Measurements from ENCODE around the gene HDAC8. TPM values are rescaled to one million over a fixed set of nuclear protein-coding genes. Genes with fewer than 3 reads are reported as not detected.
"Not testable (repeated sequence)": the region's sequence is repeated elsewhere in the genome, so short reads cannot be mapped to it uniquely, and the experiment has no call there.

The HDAC8 gene
- total RNA-seq, result 10 to 100 TPM; 23.6 to 23.8 TPM

DNA sequence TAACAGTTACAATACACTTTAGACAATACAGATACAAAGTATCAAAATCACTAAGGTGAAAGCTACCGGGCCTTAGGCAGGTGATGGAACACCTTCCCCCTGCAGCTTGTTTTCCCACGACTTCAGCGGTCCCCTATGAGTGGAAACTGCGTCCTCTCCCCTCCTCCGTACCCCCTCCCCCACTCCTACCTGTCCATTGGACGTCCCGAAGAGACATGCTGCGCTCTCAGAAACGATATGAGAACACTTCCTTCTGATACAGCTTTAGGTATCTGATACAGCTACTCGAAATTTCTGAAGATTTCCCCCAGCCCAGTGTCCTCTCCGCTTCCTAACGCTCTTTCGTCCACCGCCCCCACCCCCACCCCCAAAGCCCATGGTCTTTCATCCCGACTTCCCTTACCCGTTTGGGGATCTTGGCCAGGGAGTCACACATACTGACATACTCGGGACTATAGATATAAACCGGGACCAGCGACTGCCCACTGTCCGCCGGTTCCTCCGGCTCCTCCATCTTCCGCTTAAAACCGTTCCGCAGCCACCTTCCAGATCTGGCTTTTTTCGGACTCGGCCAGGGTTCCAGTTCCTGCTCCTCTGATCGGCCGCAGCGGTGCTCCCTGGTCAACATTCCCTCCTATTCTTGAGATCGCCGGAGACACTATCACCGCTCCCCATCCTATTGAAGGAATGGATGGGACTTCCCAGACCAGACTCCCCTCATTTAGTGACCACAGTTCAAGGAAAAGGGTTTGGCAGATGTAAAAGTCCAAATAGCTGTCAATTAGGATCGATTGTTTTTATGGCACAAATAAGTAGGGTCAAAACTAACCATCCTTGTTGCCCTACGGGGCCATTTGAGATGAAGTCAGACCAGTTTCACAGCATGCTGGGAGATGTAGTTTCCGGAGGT is at the start of gene HDAC8:
HDAC8 (minus strand) TSS at position 596 of the 910 bp plus-strand sequence; CDS start at position 514, 82 bp downstream.
- H3K9me3 Mint-ChIP-seq (ENCODE audit: insufficient read depth), result no peaks in the 10 kb centered on the region
- peak; percentile 88 for ATAC-seq
- DNase-seq, result peak; percentile 69
- H3K4me3 Mint-ChIP-seq, result peak within 1 kb of the TSS; percentile 87
- CTCF ChIA-PET, result no interaction called here
- peaks cover 14% of the 10 kb centered on the region for H3K27me3 Mint-ChIP-seq (ENCODE audit: low read depth)
- peaks cover 10% of the 10 kb centered on the region for H3K36me3 Mint-ChIP-seq (ENCODE audit: low read depth)
- peaks cover 13% of the 10 kb centered on the region for H3K4me1 Mint-ChIP-seq (ENCODE audit: low read depth)
- peak within 1 kb of the TSS; percentile 85 for H3K27ac Mint-ChIP-seq
- POLR2A ChIA-PET, result interaction anchor here (0.7 to 1.0 kb wide), 2 partner anchors 142 to 334 kb away, joined by 3 read pairs; partner anchors contain the start of genes ERCC6L and PHKA1

GRCh38 chrX:72621625-72622485 is 49.2 kb upstream of the HDAC8 start:
- no peak for DNase-seq
- CTCF ChIA-PET, result no interaction called here
- POLR2A ChIA-PET, result no interaction called here
- no peak for ATAC-seq
- H3K27me3 Mint-ChIP-seq (ENCODE audit: low read depth), result no peaks in the 10 kb centered on the region
- H3K9me3 Mint-ChIP-seq (ENCODE audit: insufficient read depth), result no peaks in the 10 kb centered on the region
- no peak overlapping the region for H3K4me3 Mint-ChIP-seq
- peaks cover 2% of the 10 kb centered on the region for H3K36me3 Mint-ChIP-seq (ENCODE audit: low read depth)
- H3K27ac Mint-ChIP-seq, result no peak overlapping the region
- peaks cover 13% of the 10 kb centered on the region for H3K4me1 Mint-ChIP-seq (ENCODE audit: low read depth)

GRCh38 chrX:72621163-72621562 is 48.5 kb upstream of the HDAC8 start:
- peaks cover 3% of the 10 kb centered on the region for H3K36me3 Mint-ChIP-seq (ENCODE audit: low read depth)
- no peaks in the 10 kb centered on the region for H3K9me3 Mint-ChIP-seq (ENCODE audit: insufficient read depth)
- no peak overlapping the region for H3K27ac Mint-ChIP-seq
- peaks cover 13% of the 10 kb centered on the region for H3K4me1 Mint-ChIP-seq (ENCODE audit: low read depth)
- no peak overlapping the region for H3K4me3 Mint-ChIP-seq
- CTCF ChIA-PET, result no interaction called here
- H3K27me3 Mint-ChIP-seq (ENCODE audit: low read depth), result no peaks in the 10 kb centered on the region
- no peak for DNase-seq
- no peak for ATAC-seq
- POLR2A ChIA-PET, result no interaction called here

- peaks cover 13% of the 10 kb centered on the region for H3K4me1 Mint-ChIP-seq (ENCODE audit: low read depth)
- ChIA-PET POLR2A (no interaction called here), CTCF (no interaction called here)
- peak overlapping the region; percentile 23 for H3K4me3 Mint-ChIP-seq
- peaks cover 3% of the 10 kb centered on the region for H3K36me3 Mint-ChIP-seq (ENCODE audit: low read depth)
- ATAC-seq, result no peak
- H3K27ac Mint-ChIP-seq, result no peak overlapping the region
- H3K9me3 Mint-ChIP-seq (ENCODE audit: insufficient read depth), result no peaks in the 10 kb centered on the region
- no peaks in the 10 kb centered on the region for H3K27me3 Mint-ChIP-seq (ENCODE audit: low read depth)
- DNase-seq, result no peak
These were observed 48.0 kb upstream of the HDAC8 start for GRCh38 chrX:72620550-72621145.

DNA sequence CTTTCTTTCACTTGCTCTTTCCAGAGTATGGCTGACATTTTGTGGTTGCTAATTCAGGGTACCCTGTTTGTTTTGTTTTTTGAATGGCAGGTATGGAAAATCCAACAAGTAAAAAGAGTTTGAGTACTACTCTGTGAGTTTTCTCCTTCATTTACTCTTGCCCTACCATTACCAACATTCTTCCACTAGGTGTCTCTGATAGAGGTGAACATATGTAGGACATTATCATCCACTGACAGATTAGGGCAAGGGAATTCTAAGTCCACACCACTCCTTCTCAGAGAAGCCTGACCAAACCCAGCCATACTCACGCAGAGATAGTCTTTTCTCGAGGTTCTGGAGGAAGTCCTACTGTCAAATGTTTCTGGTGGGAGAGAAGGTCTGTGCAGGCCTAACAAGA is 36.7 kb upstream of the HDAC8 start:
- no peaks in the 10 kb centered on the region for H3K9me3 Mint-ChIP-seq (ENCODE audit: insufficient read depth)
- ATAC-seq (no peak), DNase-seq (no peak)
- CTCF ChIA-PET, result no interaction called here
- no peaks in the 10 kb centered on the region for H3K36me3 Mint-ChIP-seq (ENCODE audit: low read depth)
- no peaks in the 10 kb centered on the region for H3K4me1 Mint-ChIP-seq (ENCODE audit: low read depth)
- no peak overlapping the region for H3K27ac Mint-ChIP-seq
- no peaks in the 10 kb centered on the region for H3K27me3 Mint-ChIP-seq (ENCODE audit: low read depth)
- no peak overlapping the region for H3K4me3 Mint-ChIP-seq
- POLR2A ChIA-PET, result no interaction called here

- H3K9me3 Mint-ChIP-seq (ENCODE audit: insufficient read depth), result no peaks in the 10 kb centered on the region
- peaks cover 4% of the 10 kb centered on the region for H3K4me1 Mint-ChIP-seq (ENCODE audit: low read depth)
- ATAC-seq (no peak), DNase-seq (no peak)
- H3K27me3 Mint-ChIP-seq (ENCODE audit: low read depth), result no peaks in the 10 kb centered on the region
- CTCF ChIA-PET, result interaction anchor here (1.4 kb wide), 1 partner anchor 61 kb away, joined by 3 read pairs; no protein-coding TSS in a partner anchor
- no peak overlapping the region for H3K27ac Mint-ChIP-seq
- H3K36me3 Mint-ChIP-seq (ENCODE audit: low read depth), result no peaks in the 10 kb centered on the region
- POLR2A ChIA-PET, result no interaction called here
- H3K4me3 Mint-ChIP-seq, result no peak overlapping the region
These were observed 32.1 kb upstream of the HDAC8 start for GRCh38 chrX:72604705-72605104.

- H3K27me3 Mint-ChIP-seq (ENCODE audit: low read depth), result no peaks in the 10 kb centered on the region
- H3K9me3 Mint-ChIP-seq (ENCODE audit: insufficient read depth), result no peaks in the 10 kb centered on the region
- no peak overlapping the region for H3K27ac Mint-ChIP-seq
- ChIA-PET CTCF (interaction anchor here (1.4 kb wide), 1 partner anchor 62 kb away, joined by 3 read pairs; no protein-coding TSS in a partner anchor), POLR2A (no interaction called here)
- DNase-seq, result no peak
- H3K4me3 Mint-ChIP-seq, result no peak overlapping the region
- peaks cover 4% of the 10 kb centered on the region for H3K4me1 Mint-ChIP-seq (ENCODE audit: low read depth)
- no peaks in the 10 kb centered on the region for H3K36me3 Mint-ChIP-seq (ENCODE audit: low read depth)
- no peak for ATAC-seq
These were observed 31.5 kb upstream of the HDAC8 start for GRCh38 chrX:72604112-72604511.

DNA sequence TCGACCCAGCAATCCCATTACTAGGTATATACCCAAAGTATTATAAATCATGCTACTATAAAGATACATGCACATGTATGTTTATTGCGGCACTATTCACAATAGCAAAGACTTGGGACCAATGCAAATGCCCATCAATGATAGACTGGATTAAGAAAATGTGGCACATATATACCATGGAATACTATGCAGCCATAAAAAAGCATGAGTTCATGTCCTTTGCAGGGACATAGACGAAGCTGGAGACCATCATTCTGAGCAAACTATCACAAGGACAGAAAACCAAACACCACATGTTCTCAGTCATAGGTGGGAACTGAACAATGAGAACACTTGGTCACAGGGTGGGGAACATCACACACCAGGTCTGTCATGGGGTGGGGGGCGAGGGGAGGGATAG is 18.4 kb upstream of the HDAC8 start:
- H3K4me3 Mint-ChIP-seq; H3K9me3 Mint-ChIP-seq (ENCODE audit: insufficient read depth); H3K36me3 Mint-ChIP-seq (ENCODE audit: low read depth); H3K4me1 Mint-ChIP-seq (ENCODE audit: low read depth); ATAC-seq; POLR2A ChIA-PET; DNase-seq; CTCF ChIA-PET; H3K27me3 Mint-ChIP-seq (ENCODE audit: low read depth); H3K27ac Mint-ChIP-seq: not testable (repeated sequence)

- Mint-ChIP-seq H3K27ac (no peak overlapping the region), H3K27me3 (ENCODE audit: low read depth) (no peaks in the 10 kb centered on the region), H3K4me3 (no peak overlapping the region), H3K9me3 (ENCODE audit: insufficient read depth) (no peaks in the 10 kb centered on the region), H3K36me3 (ENCODE audit: low read depth) (no peaks in the 10 kb centered on the region), H3K4me1 (ENCODE audit: low read depth) (no peaks in the 10 kb centered on the region)
- POLR2A ChIA-PET, result no interaction called here
- DNase-seq, result no peak
- ATAC-seq, result no peak
- CTCF ChIA-PET, result no interaction called here
These were observed 11.5 kb upstream of the HDAC8 start for GRCh38 chrX:72584163-72584562.

DNA sequence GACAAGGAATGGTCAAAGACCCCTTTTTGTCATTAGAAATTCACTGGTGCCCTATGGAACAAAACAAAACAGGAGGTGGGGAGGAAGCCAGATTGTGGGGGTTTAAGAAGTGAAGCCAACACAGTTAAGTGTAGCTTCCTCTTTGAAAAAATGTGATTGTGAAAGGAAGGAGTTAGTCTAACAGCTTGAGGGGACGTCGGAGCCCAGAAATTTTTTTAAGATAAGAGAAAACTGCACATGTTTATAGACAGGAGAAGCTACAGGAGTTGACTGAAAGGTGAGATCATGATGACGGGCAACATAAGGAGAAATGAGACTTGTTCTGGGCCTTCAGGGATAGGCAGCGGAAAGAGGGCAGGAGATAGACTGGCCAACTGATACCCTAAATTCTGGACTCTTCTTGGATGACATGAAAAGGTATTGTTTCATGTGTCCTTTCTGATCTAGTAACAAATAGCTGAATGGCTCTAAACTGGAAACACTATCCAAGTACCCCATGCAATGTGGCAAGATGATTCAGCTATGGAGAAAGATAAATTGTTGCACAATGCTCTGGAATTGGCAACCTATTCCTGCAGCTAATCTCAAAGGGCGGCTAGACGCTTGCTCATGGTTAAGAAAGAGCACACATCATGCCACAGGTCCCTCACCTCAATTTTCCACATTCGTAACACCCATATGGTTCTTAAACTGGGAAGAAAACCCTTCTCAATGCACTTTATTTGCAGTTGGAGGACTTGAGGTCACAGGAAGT is 3.7 kb upstream of the HDAC8 start:
- Mint-ChIP-seq H3K9me3 (ENCODE audit: insufficient read depth) (no peaks in the 10 kb centered on the region), H3K4me1 (ENCODE audit: low read depth) (peaks cover 8% of the 10 kb centered on the region), H3K27ac (no peak overlapping the region), H3K27me3 (ENCODE audit: low read depth) (peaks cover 14% of the 10 kb centered on the region), H3K36me3 (ENCODE audit: low read depth) (no peaks in the 10 kb centered on the region), H3K4me3 (no peak overlapping the region)
- ATAC-seq, result no peak
- POLR2A ChIA-PET, result no interaction called here
- CTCF ChIA-PET, result no interaction called here
- DNase-seq, result no peak

DNA sequence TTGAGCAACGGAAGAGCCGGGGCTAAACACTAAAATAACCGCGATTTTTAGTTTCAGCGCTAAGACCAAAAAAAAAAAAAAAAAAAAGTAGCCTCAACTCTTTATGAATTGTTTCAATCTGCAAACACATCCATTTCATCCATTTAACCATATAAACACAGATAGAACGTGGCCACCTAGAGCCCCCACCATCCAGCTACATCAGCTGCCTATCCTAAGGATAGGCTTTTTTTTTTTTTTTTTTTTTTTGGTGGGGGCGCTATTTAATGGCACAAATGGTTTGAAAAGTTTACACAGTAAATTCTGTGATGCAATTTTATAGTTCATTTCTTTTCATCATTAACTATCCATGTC is 492 bp upstream of the HDAC8 start:
- no peak for DNase-seq
- no peaks in the 10 kb centered on the region for H3K9me3 Mint-ChIP-seq (ENCODE audit: insufficient read depth)
- POLR2A ChIA-PET, result no interaction called here
- CTCF ChIA-PET, result no interaction called here
- peak; percentile 19 for ATAC-seq
- peaks cover 12% of the 10 kb centered on the region for H3K4me1 Mint-ChIP-seq (ENCODE audit: low read depth)
- H3K36me3 Mint-ChIP-seq (ENCODE audit: low read depth), result peaks cover 8% of the 10 kb centered on the region
- peak overlapping the region; percentile 85 for H3K27ac Mint-ChIP-seq
- peak overlapping the region; percentile 87 for H3K4me3 Mint-ChIP-seq
- peaks cover 14% of the 10 kb centered on the region for H3K27me3 Mint-ChIP-seq (ENCODE audit: low read depth)
